Keratinocyte (primary cell): Measurements from ENCODE around the gene PARP1. TPM values are rescaled to one million over a fixed set of nuclear protein-coding genes. Genes with fewer than 3 reads are reported as not detected.

Experiments
- DNase-seq: peaks from one replicate; pipeline ENCODE4 v3.0.0-alpha.2; 2011; ENCODE audit warnings: low read depth, missing footprints, low spot score
- FAIRE-seq: peaks from 2 replicates; lab custom pipeline; 2011; peaks lifted over from hg19 to GRCh38; lab: Jason Lieb, UNC
- H2AFZ ChIP-seq: 2 replicates; pipeline ENCODE4 v1.6.0; 2012; ENCODE audit warnings: low read length, control low read depth, inconsistent platforms; ENCODE audit not compliant: control insufficient read depth
- H3K27ac ChIP-seq: 2 replicates; pipeline ENCODE4 v1.5.1; 2011; ENCODE audit warnings: low read length; ENCODE audit not compliant: control insufficient read depth, insufficient read depth
- H3K27me3 ChIP-seq: 3 replicates; pipeline ENCODE4 v1.6.0; 2011; ENCODE audit warnings: low read length; ENCODE audit not compliant: control insufficient read depth, insufficient read depth; ENCODE audit errors: extremely low read depth
- H3K36me3 ChIP-seq, 2 experiments: 2 replicates in 1 of 2; 3 replicates in 1 of 2; pipeline ENCODE4 v1.5.1; 2011; ENCODE audit warnings: low read length in 2 of 2, mild to moderate bottlenecking in 1 of 2; ENCODE audit not compliant: control insufficient read depth in 2 of 2, insufficient read depth in 2 of 2; ENCODE audit errors: extremely low read depth in 1 of 2
- H3K4me1 ChIP-seq: 3 replicates; pipeline ENCODE4 v1.5.1; 2011; ENCODE audit warnings: low read length; ENCODE audit not compliant: control insufficient read depth, insufficient read depth; ENCODE audit errors: extremely low read depth
- H3K4me2 ChIP-seq: 3 replicates; pipeline ENCODE4 v1.6.0; 2011; ENCODE audit warnings: low read depth, low read length; ENCODE audit not compliant: control insufficient read depth, insufficient read depth; ENCODE audit errors: extremely low read depth
- H3K4me3 ChIP-seq, 3 experiments: fragments of 200-600 bp in 1 of 3; sonication (generic) in 1 of 3; 2 replicates in 2 of 3; 3 replicates in 1 of 3; pipeline ENCODE4 v1.5.1; 2011 to 2016; ENCODE audit warnings: low read length in 3 of 3, mild to moderate bottlenecking in 3 of 3, control low read depth in 2 of 3, inconsistent platforms in 1 of 3, low read depth in 1 of 3, mixed read lengths in 1 of 3, mixed run types in 1 of 3, moderate library complexity in 1 of 3; ENCODE audit not compliant: control insufficient read depth in 2 of 3, insufficient read depth in 2 of 3; ENCODE audit errors: extremely low read depth in 1 of 3
- H3K79me2 ChIP-seq: 2 replicates; pipeline ENCODE4 v1.6.0; 2012; ENCODE audit warnings: low read length; ENCODE audit not compliant: control insufficient read depth, insufficient read depth
- H3K9ac ChIP-seq: 3 replicates; pipeline ENCODE4 v1.6.0; 2011; ENCODE audit warnings: low read length; ENCODE audit not compliant: control insufficient read depth, insufficient read depth; ENCODE audit errors: extremely low read depth
- H3K9me1 ChIP-seq: 3 replicates; pipeline ENCODE4 v1.6.0; 2011; ENCODE audit warnings: low read length; ENCODE audit not compliant: control insufficient read depth, insufficient read depth; ENCODE audit errors: extremely low read depth
- H3K9me3 ChIP-seq: 2 replicates; pipeline ENCODE4 v1.5.1; 2012; ENCODE audit warnings: low read depth, low read length; ENCODE audit not compliant: control insufficient read depth
- H4K20me1 ChIP-seq: 3 replicates; pipeline ENCODE4 v1.6.0; 2011; ENCODE audit warnings: low read length; ENCODE audit not compliant: control insufficient read depth, insufficient read depth; ENCODE audit errors: extremely low read depth
- EZH2 ChIP-seq: IDR thresholded peaks from one replicate; pipeline ENCODE4 v1.6.1; 2012; ENCODE audit warnings: inconsistent platforms, mild to moderate bottlenecking, low read length, moderate library complexity
- dilution Hi-C: fragments of 300-500 bp; cut with MboI; formaldehyde crosslinking; loops from one replicate; pipeline ENCODE4 v1.7.0; 2020; ENCODE audit warnings: low sequenced_read_pairs; ENCODE audit not compliant: extremely low pct_ligation_motif_present
- polyA plus RNA-seq, 5 experiments: library from polyadenylated mRNA; depleted of rRNA in 3 of 5; stranded (reverse) in 3 of 5; stranded (forward) in 1 of 5; unstranded in 1 of 5; fragments of >200 nt; gene quantifications; 1 replicate in 1 of 5; 2 replicates in 3 of 5; 3 replicates in 1 of 5; pipeline versions ENCODE4 v1.2.1 to v1.2.3, GENCODE V29; 2011 to 2012; ENCODE audit warnings: missing spikeins in 2 of 5, low read depth in 1 of 5, low replicate concordance in 1 of 5
- TF ChIP-seq, protein P1 (sequence below), 3 experiments: IDR thresholded peaks in 1 of 3; conservative IDR thresholded peaks in 1 of 3; optimal IDR thresholded peaks in 1 of 3; 2 replicates in 2 of 3; 3 replicates in 1 of 3; pipeline versions ENCODE3 to v1.5.1; 2011; ENCODE audit warnings: low read length in 3 of 3, mild to moderate bottlenecking in 3 of 3, moderate library complexity in 2 of 3, control low read depth in 1 of 3, inconsistent platforms in 1 of 3; ENCODE audit not compliant: insufficient read depth in 2 of 3; ENCODE audit errors: extremely low read depth in 1 of 3

PARP1 gene
- polyA plus RNA-seq, 1 donor (not counting 4 experiments of a cell fraction or from before 2014, with no cell fraction given): 62.9 TPM

GRCh38 chr1:226362891-226363447, 44.9 kb downstream of the PARP1 start:
- Histone ChIP-seq H3K4me2 (no peak overlapping the region), H3K36me3 (peaks cover 29 to 31% of the 10 kb centered on the region in 2 experiments), H3K4me3 (no peak overlapping the region), H4K20me1 (no peaks in the 10 kb centered on the region), H3K79me2 (no peaks in the 10 kb centered on the region), H2AFZ (no peak overlapping the region), H3K4me1 (no peaks in the 10 kb centered on the region), H3K9ac (no peak overlapping the region), H3K27me3 (no peaks in the 10 kb centered on the region), H3K9me3 (no peaks in the 10 kb centered on the region), H3K9me1 (no peaks in the 10 kb centered on the region), H3K27ac (no peak overlapping the region)
- no peak for TF ChIP-seq EZH2
- TF ChIP-seq, protein P1, sequence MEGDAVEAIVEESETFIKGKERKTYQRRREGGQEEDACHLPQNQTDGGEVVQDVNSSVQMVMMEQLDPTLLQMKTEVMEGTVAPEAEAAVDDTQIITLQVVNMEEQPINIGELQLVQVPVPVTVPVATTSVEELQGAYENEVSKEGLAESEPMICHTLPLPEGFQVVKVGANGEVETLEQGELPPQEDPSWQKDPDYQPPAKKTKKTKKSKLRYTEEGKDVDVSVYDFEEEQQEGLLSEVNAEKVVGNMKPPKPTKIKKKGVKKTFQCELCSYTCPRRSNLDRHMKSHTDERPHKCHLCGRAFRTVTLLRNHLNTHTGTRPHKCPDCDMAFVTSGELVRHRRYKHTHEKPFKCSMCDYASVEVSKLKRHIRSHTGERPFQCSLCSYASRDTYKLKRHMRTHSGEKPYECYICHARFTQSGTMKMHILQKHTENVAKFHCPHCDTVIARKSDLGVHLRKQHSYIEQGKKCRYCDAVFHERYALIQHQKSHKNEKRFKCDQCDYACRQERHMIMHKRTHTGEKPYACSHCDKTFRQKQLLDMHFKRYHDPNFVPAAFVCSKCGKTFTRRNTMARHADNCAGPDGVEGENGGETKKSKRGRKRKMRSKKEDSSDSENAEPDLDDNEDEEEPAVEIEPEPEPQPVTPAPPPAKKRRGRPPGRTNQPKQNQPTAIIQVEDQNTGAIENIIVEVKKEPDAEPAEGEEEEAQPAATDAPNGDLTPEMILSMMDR (optimal IDR thresholded peaks at IDR 0.05 in 1 of 3, IDR thresholded peaks at IDR 0.05 in 1 of 3, conservative IDR thresholded peaks at IDR 0.05 in 1 of 3; ENCODE audit: extremely low read depth in 1 of 3, insufficient read depth in 2 of 3, low read length in 3 of 3): no peak
- no peak for FAIRE-seq
- dilution Hi-C loops: no loop called here
- no peak for DNase-seq

- Histone ChIP-seq H3K36me3 (peaks cover 25 to 27% of the 10 kb centered on the region in 2 experiments), H3K27me3 (no peaks in the 10 kb centered on the region)
These were observed 45.5 kb downstream of the PARP1 start for GRCh38 chr1:226362361-226362760.

More at GRCh38 chr1:226362361-226362760, 45.5 kb downstream of the PARP1 start:
- H3K4me3 ChIP-seq: no peak overlapping the region
- H3K4me2 ChIP-seq: no peak overlapping the region
- H3K27ac ChIP-seq: no peak overlapping the region
- no peaks in the 10 kb centered on the region for H3K9me1 ChIP-seq
- no peak overlapping the region for H2AFZ ChIP-seq
- H4K20me1 ChIP-seq: no peaks in the 10 kb centered on the region
- TF ChIP-seq, protein P1 (optimal IDR thresholded peaks at IDR 0.05 in 1 of 3, IDR thresholded peaks at IDR 0.05 in 1 of 3, conservative IDR thresholded peaks at IDR 0.05 in 1 of 3; ENCODE audit: extremely low read depth in 1 of 3, insufficient read depth in 2 of 3, low read length in 3 of 3): no peak
- TF ChIP-seq EZH2: no peak
- no peaks in the 10 kb centered on the region for H3K9me3 ChIP-seq
- FAIRE-seq: no peak
- no peak for DNase-seq
- no peak overlapping the region for H3K9ac ChIP-seq
- dilution Hi-C loops: no loop called here
- H3K4me1 ChIP-seq: no peaks in the 10 kb centered on the region
- no peaks in the 10 kb centered on the region for H3K79me2 ChIP-seq
